ENCODE data around the gene PWWP2B.

DNA sequence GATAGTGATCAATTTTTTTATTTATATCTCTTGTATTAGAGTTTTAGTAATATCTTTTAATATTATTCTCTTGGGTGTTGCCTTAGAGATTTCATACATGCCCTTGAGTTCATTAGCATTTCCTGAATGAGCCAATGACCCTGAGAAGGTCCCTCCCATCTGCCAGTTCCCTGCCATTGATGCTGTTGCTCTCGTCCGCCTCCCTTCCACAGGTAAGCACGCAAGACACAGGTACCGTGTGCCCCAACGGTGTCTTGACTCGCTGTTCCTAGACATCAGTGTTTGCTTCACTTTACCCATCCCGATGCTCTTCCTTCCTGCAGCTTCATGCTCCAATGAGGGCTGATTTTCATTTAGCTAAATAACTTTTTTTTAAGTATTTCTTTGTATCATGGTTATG lies 19.7 kb upstream of the PWWP2B start:
- TF ChIP-seq, protein P1, sequence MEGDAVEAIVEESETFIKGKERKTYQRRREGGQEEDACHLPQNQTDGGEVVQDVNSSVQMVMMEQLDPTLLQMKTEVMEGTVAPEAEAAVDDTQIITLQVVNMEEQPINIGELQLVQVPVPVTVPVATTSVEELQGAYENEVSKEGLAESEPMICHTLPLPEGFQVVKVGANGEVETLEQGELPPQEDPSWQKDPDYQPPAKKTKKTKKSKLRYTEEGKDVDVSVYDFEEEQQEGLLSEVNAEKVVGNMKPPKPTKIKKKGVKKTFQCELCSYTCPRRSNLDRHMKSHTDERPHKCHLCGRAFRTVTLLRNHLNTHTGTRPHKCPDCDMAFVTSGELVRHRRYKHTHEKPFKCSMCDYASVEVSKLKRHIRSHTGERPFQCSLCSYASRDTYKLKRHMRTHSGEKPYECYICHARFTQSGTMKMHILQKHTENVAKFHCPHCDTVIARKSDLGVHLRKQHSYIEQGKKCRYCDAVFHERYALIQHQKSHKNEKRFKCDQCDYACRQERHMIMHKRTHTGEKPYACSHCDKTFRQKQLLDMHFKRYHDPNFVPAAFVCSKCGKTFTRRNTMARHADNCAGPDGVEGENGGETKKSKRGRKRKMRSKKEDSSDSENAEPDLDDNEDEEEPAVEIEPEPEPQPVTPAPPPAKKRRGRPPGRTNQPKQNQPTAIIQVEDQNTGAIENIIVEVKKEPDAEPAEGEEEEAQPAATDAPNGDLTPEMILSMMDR (conservative IDR thresholded peaks at IDR 0.05; ENCODE audit: low read depth, low read length) = no peak
- TF ChIP-seq, protein P2, sequence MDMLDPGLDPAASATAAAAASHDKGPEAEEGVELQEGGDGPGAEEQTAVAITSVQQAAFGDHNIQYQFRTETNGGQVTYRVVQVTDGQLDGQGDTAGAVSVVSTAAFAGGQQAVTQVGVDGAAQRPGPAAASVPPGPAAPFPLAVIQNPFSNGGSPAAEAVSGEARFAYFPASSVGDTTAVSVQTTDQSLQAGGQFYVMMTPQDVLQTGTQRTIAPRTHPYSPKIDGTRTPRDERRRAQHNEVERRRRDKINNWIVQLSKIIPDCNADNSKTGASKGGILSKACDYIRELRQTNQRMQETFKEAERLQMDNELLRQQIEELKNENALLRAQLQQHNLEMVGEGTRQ (IDR thresholded peaks at IDR 0.05; ENCODE audit: low read depth, low read length) = no peak
- TF ChIP-seq RAD21 (IDR thresholded peaks at IDR 0.05; ENCODE audit: low read length) (no peak), POLR2A (IDR thresholded peaks at IDR 0.05; ENCODE audit: low read depth, low read length) (no peak), FOS (IDR thresholded peaks at IDR 0.05; ENCODE audit: low read depth, low read length) (no peak), CEBPB (IDR thresholded peaks at IDR 0.05; ENCODE audit: low read depth, low read length) (no peak), SMC3 (IDR thresholded peaks at IDR 0.05; ENCODE audit: low read depth, low read length) (no peak), CHD1 (IDR thresholded peaks at IDR 0.05; ENCODE audit: low read depth, low read length) (no peak), RFX5 (IDR thresholded peaks at IDR 0.05; ENCODE audit: low read depth, low read length) (no peak), RCOR1 (IDR thresholded peaks at IDR 0.05; ENCODE audit: insufficient replicate concordance, low read length) (no peak), MAZ (IDR thresholded peaks at IDR 0.05; ENCODE audit: borderline replicate concordance, low read depth, low read length) (no peak), NFE2L2 (IDR thresholded peaks at IDR 0.05; ENCODE audit: low read depth, low read length) (no peak)

Measured in IMR-90 (cell line).